MCF 10A (cell line): ENCODE results near the gene MOB2. TPM values are rescaled to one million over a fixed set of nuclear protein-coding genes. Genes with fewer than 3 reads are reported as not detected.

Source experiments
- BruUV-seq: library from RNA; stranded (reverse); fragments of 400-500 nt; replicated peaks from 2 replicates; lab custom pipeline; 2021; lab: Mats Ljungman, UMichigan
- CTCF ChIA-PET: fragments of 300-600 bp; sonication (Branson Sonifier 250); formaldehyde crosslinking; extraction: SDS; loops from one replicate; lab custom pipeline; 2021; ENCODE audit warnings: antibody characterized with exemption, inconsistent platforms; lab: Yijun Ruan, JAX
- POLR2A ChIA-PET: fragments of 300-600, 350-650 bp; sonication (Branson Sonifier 250); formaldehyde crosslinking; extraction: SDS; loops from one replicate; lab custom pipeline; 2020; ENCODE audit warnings: antibody characterized with exemption, inconsistent platforms; lab: Yijun Ruan, JAX
- DNase-seq: peaks from one replicate; pipeline ENCODE4 v3.0.0-alpha.2; 2018; ENCODE audit not compliant: unreplicated experiment
- H3K27ac Mint-ChIP-seq: one replicate; pipeline ENCODE4 v1.8.0; 2022; ENCODE audit warnings: mild to moderate bottlenecking, low read depth, mixed read lengths; ENCODE audit not compliant: unreplicated experiment
- H3K27me3 Mint-ChIP-seq: one replicate; pipeline ENCODE4 v1.8.0; 2022; ENCODE audit warnings: mixed read lengths; ENCODE audit not compliant: insufficient read depth, unreplicated experiment
- H3K36me3 Mint-ChIP-seq: one replicate; pipeline ENCODE4 v1.8.0; 2022; ENCODE audit warnings: mild to moderate bottlenecking, moderate library complexity, mixed read lengths; ENCODE audit not compliant: insufficient read depth, unreplicated experiment
- H3K4me1 Mint-ChIP-seq: one replicate; pipeline ENCODE4 v1.8.0; 2022; ENCODE audit warnings: mixed read lengths; ENCODE audit not compliant: insufficient read depth, unreplicated experiment
- H3K4me3 Mint-ChIP-seq: one replicate; pipeline ENCODE4 v1.8.0; 2022; ENCODE audit warnings: mild to moderate bottlenecking, moderate library complexity, mixed read lengths; ENCODE audit not compliant: unreplicated experiment
- H3K9me3 Mint-ChIP-seq: one replicate; pipeline ENCODE4 v1.8.0; 2022; ENCODE audit warnings: mixed read lengths; ENCODE audit not compliant: unreplicated experiment
- intact Hi-C: fragments of 100-400 bp; cut with micrococcal nuclease; formaldehyde crosslinking; loops from 2 replicates; pipeline ENCODE4 v1.14.1; 2022
- total RNA-seq: library from RNA; stranded (reverse); gene quantifications from 2 replicates; pipeline ENCODE4 v1.2.3, GENCODE V29; 2022
- TF ChIP-seq, protein P1 (sequence below): fragments of 200-600 bp; IDR thresholded peaks from one replicate; pipeline ENCODE4 v1.8.0; 2022; ENCODE audit warnings: antibody characterized with exemption, mild to moderate bottlenecking; ENCODE audit not compliant: unreplicated experiment

The MOB2 gene
- total RNA-seq, 1 experiment from 2014 or later, result 20.2 TPM

DNA sequence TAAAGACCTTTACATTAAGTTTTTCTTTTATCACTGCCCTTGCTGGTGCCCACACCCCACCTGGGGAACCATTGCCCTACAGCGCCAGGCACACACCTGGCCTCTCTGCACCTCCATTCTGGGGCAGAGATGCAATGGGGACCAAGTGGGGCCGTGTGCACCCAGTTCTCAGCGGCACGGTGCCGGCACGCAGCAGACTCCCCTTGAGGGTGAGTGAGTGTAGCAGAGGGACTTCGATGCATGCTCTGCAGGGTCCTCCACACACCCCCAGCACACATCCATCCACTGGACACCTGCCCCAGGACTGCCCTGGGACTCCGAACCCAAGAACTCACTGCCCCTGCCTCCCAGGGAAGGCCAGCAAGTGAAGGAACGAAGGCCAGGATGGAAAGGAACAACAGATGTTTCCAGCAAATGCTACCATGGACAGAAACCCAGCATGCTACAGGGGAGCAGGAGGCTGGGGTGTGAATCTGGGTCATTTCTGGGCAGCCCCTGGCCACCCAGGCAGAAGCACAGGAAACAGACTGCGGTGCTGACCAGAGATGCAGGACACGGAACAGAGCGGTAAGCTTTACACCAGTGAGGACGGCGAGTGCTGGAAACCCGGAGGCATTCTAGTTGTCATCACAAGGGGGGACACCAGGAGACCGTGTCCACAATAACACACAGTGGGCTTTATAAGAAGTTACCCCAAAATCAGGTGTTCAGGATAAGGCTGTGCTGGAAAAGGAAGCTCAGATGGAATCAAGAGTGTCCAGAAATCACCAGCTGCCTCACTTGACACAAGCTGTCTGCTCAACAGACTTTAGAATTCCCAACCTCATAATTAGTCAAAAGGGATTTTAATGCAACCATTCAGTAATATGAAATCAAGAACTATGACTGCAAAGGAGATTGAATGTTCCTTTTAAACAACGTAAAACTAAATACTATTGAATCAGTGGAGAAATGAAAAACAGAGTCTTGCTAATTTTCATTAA lies 32.7 kb upstream of the MOB2 start:
- TF ChIP-seq, protein P1, sequence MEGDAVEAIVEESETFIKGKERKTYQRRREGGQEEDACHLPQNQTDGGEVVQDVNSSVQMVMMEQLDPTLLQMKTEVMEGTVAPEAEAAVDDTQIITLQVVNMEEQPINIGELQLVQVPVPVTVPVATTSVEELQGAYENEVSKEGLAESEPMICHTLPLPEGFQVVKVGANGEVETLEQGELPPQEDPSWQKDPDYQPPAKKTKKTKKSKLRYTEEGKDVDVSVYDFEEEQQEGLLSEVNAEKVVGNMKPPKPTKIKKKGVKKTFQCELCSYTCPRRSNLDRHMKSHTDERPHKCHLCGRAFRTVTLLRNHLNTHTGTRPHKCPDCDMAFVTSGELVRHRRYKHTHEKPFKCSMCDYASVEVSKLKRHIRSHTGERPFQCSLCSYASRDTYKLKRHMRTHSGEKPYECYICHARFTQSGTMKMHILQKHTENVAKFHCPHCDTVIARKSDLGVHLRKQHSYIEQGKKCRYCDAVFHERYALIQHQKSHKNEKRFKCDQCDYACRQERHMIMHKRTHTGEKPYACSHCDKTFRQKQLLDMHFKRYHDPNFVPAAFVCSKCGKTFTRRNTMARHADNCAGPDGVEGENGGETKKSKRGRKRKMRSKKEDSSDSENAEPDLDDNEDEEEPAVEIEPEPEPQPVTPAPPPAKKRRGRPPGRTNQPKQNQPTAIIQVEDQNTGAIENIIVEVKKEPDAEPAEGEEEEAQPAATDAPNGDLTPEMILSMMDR, result no peak
- H3K27me3 Mint-ChIP-seq, result no peaks in the 10 kb centered on the region
- no peak overlapping the region for H3K4me3 Mint-ChIP-seq
- no peaks in the 10 kb centered on the region for H3K9me3 Mint-ChIP-seq
- peaks cover 5% of the 10 kb centered on the region for H3K36me3 Mint-ChIP-seq
- DNase-seq, result no peak
- BruUV-seq, result no TSS peak
- H3K27ac Mint-ChIP-seq, result no peak overlapping the region
- CTCF ChIA-PET, result interaction anchor here (0.6 to 1.2 kb wide), 2 partner anchors 19 to 55 kb away, joined by 5 read pairs; no protein-coding TSS in a partner anchor
- POLR2A ChIA-PET, result interaction anchor here (0.6 to 1.0 kb wide), 2 partner anchors 13 to 792 kb away, joined by 3 read pairs; no protein-coding TSS in a partner anchor
- H3K4me1 Mint-ChIP-seq, result peaks cover 20% of the 10 kb centered on the region
- intact Hi-C loops, result loop anchor here (5.0 kb wide), 1 partner anchor 407 kb away; no protein-coding TSS in a partner anchor

DNA sequence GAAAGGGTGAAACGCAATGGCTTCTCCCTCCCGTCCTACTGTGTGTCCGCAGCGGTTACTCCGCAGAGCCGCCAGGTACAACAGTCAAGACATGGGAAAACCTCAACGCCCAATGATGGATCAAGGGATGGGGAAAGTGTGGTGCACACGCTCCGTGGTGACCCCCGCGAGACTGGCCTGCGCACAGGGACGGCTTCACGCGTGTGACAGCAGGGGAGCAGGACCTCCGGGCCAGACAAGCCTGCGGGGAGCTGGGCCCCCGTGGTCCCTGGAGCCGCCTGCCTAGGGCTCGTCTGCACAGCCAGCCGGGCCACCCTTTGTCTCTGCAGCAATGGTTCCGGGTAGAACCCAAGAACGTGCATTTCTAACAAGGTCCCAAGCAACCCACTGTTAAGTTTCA lies 31.7 kb upstream of the MOB2 start:
- POLR2A ChIA-PET, result interaction anchor here (0.7 kb wide), 1 partner anchor 56 kb away, joined by 3 read pairs; no protein-coding TSS in a partner anchor
- no peak overlapping the region for H3K4me3 Mint-ChIP-seq
- no peaks in the 10 kb centered on the region for H3K9me3 Mint-ChIP-seq
- TF ChIP-seq, protein P1, result no peak
- BruUV-seq, result no TSS peak
- peaks cover 5% of the 10 kb centered on the region for H3K36me3 Mint-ChIP-seq
- peaks cover 25% of the 10 kb centered on the region for H3K4me1 Mint-ChIP-seq
- intact Hi-C loops, result loop anchor here (5.0 kb wide), 1 partner anchor 406 kb away; no protein-coding TSS in a partner anchor
- no peak overlapping the region for H3K27ac Mint-ChIP-seq
- CTCF ChIA-PET, result interaction anchor here (1.2 kb wide), 1 partner anchor 56 kb away, joined by 5 read pairs; no protein-coding TSS in a partner anchor
- no peaks in the 10 kb centered on the region for H3K27me3 Mint-ChIP-seq
- no peak for DNase-seq

DNA sequence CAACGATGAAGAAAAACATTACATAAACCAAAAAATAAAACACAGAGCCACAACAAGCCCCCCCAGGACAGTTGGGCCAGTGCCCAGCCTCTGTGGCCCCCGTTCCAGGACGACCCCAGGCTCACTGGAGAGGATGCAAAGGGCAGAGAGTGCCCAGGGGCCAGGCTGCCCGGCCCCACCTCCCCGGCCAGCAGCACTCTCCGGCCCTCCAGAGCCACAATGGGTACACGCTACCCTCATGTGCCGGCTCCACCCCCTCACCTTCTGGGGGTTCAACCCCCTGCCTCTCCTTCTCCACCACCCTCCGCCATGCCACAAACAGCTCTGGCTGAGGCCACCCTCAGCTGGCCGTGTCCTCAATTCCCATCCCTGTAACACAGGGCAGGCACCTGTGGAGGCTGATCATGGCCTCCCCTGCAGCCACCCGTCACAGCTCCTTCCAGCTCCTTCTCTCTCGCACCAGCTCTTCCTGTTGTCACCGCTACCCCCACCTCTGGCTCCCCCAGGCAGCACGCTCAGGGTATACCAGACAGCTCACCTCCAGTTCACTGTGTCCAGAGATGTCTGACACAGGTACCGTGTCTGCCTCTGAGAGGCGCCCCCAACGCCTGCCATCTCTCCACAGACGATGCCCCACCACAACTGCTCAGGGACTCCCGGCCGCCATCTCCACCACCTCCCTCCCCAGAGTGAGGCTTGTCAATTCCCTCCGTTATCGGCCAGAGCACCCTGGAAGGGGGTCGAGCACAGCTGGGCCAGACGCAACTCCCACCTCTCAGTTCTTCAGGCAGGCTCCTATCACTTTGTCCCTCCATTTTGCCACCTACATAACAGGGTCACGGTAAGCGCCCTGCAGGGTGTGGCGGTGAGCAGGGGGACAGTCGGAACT lies 30.8 kb upstream of the MOB2 start:
- Mint-ChIP-seq H3K9me3 (no peaks in the 10 kb centered on the region), H3K27me3 (no peaks in the 10 kb centered on the region), H3K36me3 (peaks cover 5% of the 10 kb centered on the region), H3K27ac (no peak overlapping the region), H3K4me3 (no peak overlapping the region), H3K4me1 (peaks cover 27% of the 10 kb centered on the region)
- no peak for DNase-seq
- CTCF ChIA-PET, result interaction anchor here (0.6 to 1.2 kb wide), 6 partner anchors 17 to 762 kb away, joined by 3 to 7 read pairs (median 4); no protein-coding TSS in a partner anchor
- POLR2A ChIA-PET, result interaction anchor here (0.7 kb wide), 1 partner anchor 57 kb away, joined by 3 read pairs; no protein-coding TSS in a partner anchor
- intact Hi-C loops, result loop anchor here (5.0 kb wide), 1 partner anchor 405 kb away; no protein-coding TSS in a partner anchor
- BruUV-seq, result no TSS peak
- TF ChIP-seq, protein P1, result no peak
